KOPT-K1 (cell line): ENCODE data around the gene SAC3D1.

Source experiments
- H3K27ac ChIP-seq: fragments of 200-600 bp; sonication (generic); 2 replicates; pipeline ENCODE4 v1.5.1; 2016; ENCODE audit warnings: antibody characterized with exemption, mild to moderate bottlenecking, low read depth, low read length; ENCODE audit not compliant: poor library complexity, severe bottlenecking
- H3K36me3 ChIP-seq: fragments of 200-600 bp; sonication (generic); 2 replicates; pipeline ENCODE4 v1.5.1; 2017; ENCODE audit warnings: antibody characterized with exemption, mild to moderate bottlenecking, low read length, moderate library complexity; ENCODE audit not compliant: insufficient read depth
- H3K9me3 ChIP-seq: fragments of 200-600 bp; sonication (generic); 2 replicates; pipeline ENCODE4 v1.5.1; 2017; ENCODE audit warnings: antibody characterized with exemption, low read length, mild to moderate bottlenecking; ENCODE audit not compliant: insufficient read depth, poor library complexity, severe bottlenecking

The SAC3D1 gene

GRCh38 chr11:65063532-65063931, 22.5 kb downstream of the SAC3D1 start:
- Histone ChIP-seq H3K36me3 (no peaks in the 10 kb centered on the region), H3K27ac (no peak overlapping the region), H3K9me3 (no peaks in the 10 kb centered on the region)

DNA sequence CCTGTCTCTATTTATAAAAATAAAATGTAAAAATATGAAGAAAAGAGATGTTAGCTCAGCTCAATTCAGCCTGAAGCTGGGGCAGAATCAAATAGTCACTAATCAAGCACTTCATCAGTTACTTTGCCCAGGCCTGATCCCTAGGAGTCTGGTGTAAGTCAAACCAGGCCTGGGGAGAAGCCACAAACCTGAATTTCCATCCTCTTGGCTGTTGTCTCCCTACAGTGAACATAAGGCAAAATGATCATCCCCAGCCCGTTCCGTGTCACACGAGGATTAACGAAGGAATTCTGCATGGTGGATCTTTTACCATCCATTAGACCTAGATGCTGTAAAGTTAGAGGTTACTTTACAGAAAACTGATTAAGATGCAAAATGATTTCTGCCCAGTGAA, 23.8 kb downstream of the SAC3D1 start:
- Histone ChIP-seq H3K9me3 (no peaks in the 10 kb centered on the region), H3K27ac (no peak overlapping the region), H3K36me3 (no peaks in the 10 kb centered on the region)

GRCh38 chr11:65065851-65066250, 24.8 kb downstream of the SAC3D1 start:
- no peaks in the 10 kb centered on the region for H3K36me3 ChIP-seq
- no peak overlapping the region for H3K27ac ChIP-seq
- H3K9me3 ChIP-seq = no peaks in the 10 kb centered on the region

GRCh38 chr11:65066315-65066714, 25.3 kb downstream of the SAC3D1 start:
- Histone ChIP-seq H3K27ac (no peak overlapping the region), H3K9me3 (no peaks in the 10 kb centered on the region), H3K36me3 (no peaks in the 10 kb centered on the region)

GRCh38 chr11:65066805-65067291, 25.8 kb downstream of the SAC3D1 start:
- Histone ChIP-seq H3K27ac (no peak overlapping the region), H3K9me3 (no peaks in the 10 kb centered on the region), H3K36me3 (no peaks in the 10 kb centered on the region)

- no peaks in the 10 kb centered on the region for H3K9me3 ChIP-seq
- H3K27ac ChIP-seq = no peak overlapping the region
- no peaks in the 10 kb centered on the region for H3K36me3 ChIP-seq
Measured at GRCh38 chr11:65067446-65067845, 26.4 kb downstream of the SAC3D1 start.

DNA sequence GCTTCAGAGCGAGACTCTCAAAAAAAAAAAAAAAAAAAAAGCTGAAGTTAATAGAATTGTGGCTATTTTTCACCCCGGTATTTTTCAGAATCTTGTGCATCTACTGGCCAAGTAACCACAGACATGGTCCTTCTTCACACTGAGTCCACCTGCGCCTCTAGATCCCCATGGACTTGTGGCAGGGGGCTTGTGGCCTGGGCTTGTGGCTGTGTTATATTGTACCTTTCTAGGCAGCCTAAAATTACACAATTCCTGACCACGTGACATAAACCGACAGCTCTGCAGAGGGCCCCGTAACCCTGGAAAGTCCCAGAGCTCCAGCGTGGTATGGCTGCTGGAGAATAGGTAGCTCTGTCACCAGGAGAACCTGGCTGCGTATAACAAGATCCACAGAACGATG, 28.2 kb downstream of the SAC3D1 start:
- no peak overlapping the region for H3K27ac ChIP-seq
- no peaks in the 10 kb centered on the region for H3K9me3 ChIP-seq
- no peaks in the 10 kb centered on the region for H3K36me3 ChIP-seq

DNA sequence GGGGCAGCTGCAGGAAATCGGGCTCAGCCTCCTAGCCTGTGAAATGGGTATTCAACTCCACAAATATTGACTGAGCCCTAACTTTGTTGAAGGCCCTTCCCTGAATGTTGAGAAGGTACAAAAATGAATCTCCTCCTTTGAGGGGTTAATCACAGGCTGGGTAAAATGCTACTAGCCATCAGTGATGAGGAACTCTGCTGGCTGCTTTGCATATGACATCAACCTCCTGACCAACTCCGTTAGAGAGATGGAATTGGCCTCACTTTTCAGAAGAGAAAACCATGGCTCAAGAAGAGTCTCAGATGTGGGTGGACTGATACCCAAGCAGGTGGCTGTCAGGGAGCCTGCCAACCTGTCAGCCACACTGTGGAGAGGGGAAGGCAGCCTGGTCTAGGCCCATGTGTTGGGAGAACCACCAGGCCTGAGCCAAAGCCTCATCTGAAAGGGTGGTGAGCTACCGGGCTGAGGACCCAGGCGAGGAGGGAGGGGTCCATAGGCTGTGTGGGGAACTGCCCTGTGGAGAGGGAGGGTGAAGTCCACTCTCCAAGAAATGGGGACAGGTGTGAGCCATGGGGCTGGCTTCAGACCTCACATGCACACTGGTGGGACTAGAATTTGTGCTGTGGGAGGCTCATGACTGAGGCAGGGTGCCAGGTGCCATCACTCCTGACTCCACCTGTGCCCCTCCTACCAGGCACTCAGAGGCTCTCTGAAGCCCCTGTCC, 31.1 kb downstream of the SAC3D1 start:
- Histone ChIP-seq H3K36me3 (peaks cover 21% of the 10 kb centered on the region), H3K9me3 (no peaks in the 10 kb centered on the region), H3K27ac (no peak overlapping the region)

GRCh38 chr11:65072631-65072966, 31.6 kb downstream of the SAC3D1 start:
- Histone ChIP-seq H3K9me3 (no peaks in the 10 kb centered on the region), H3K27ac (no peak overlapping the region), H3K36me3 (peaks cover 26% of the 10 kb centered on the region)

GRCh38 chr11:65077451-65077850, 36.4 kb downstream of the SAC3D1 start:
- Histone ChIP-seq H3K9me3 (no peaks in the 10 kb centered on the region), H3K36me3 (peaks cover 74% of the 10 kb centered on the region), H3K27ac (no peak overlapping the region)

DNA sequence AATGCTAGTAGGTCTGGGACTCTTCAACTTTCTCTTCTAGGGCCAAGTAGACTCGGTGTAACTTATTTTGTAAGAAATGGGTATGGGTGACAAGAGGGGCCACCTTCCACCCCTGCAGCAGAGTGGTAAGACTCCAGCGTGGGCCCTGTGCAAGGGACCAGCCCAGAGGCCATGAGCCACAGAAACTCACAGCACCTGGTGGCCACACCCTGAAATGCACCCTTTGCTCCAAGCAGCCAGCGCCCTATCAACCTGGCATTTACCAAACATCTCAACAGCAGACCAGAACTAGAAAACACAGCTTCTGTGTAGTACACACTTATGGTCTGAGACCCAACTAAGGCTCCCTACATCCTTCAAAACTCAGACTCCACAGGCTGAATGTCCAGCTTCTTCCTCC, 37.1 kb downstream of the SAC3D1 start:
- H3K36me3 ChIP-seq = peaks cover 80% of the 10 kb centered on the region
- H3K9me3 ChIP-seq = no peaks in the 10 kb centered on the region
- no peak overlapping the region for H3K27ac ChIP-seq

GRCh38 chr11:65078786-65079342, 37.9 kb downstream of the SAC3D1 start:
- Histone ChIP-seq H3K27ac (no peak overlapping the region), H3K36me3 (peaks cover 80% of the 10 kb centered on the region), H3K9me3 (no peaks in the 10 kb centered on the region)

DNA sequence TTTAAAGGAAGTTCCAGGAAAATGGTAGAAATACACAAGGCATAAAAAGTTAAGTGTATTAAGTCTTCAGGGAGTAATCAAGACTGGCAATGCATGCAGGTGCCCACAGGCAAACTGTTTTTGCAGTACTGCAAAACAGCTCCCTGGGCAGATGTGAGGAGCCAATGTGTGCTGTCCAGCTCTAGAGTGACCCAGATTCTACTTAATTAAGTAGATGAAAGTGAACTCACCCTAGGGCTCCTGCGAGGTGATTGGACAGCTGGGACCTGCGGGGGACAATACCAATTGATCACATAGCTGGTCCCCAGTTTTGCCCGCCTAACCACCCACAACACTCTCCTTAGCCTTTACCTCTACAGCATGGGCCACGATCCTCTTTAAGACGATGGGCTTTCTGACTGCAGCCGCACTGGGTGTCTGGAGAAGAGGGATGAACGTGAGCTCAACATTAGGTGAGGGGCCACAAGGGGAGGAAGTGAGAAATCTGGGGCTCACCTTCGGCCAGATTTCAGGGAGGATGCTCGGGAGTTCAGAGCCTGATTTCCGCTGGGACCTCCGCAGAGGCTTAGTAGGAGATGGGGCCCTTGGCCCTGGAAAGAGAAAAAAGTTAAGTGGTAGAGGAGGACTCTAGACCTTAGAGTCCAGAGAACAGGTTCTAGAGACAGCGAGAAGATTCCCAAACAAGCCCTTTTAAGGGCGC, 42.3 kb downstream of the SAC3D1 start:
- Histone ChIP-seq H3K36me3 (peaks cover 80% of the 10 kb centered on the region), H3K27ac (peak overlapping the region; percentile 97), H3K9me3 (no peaks in the 10 kb centered on the region)

DNA sequence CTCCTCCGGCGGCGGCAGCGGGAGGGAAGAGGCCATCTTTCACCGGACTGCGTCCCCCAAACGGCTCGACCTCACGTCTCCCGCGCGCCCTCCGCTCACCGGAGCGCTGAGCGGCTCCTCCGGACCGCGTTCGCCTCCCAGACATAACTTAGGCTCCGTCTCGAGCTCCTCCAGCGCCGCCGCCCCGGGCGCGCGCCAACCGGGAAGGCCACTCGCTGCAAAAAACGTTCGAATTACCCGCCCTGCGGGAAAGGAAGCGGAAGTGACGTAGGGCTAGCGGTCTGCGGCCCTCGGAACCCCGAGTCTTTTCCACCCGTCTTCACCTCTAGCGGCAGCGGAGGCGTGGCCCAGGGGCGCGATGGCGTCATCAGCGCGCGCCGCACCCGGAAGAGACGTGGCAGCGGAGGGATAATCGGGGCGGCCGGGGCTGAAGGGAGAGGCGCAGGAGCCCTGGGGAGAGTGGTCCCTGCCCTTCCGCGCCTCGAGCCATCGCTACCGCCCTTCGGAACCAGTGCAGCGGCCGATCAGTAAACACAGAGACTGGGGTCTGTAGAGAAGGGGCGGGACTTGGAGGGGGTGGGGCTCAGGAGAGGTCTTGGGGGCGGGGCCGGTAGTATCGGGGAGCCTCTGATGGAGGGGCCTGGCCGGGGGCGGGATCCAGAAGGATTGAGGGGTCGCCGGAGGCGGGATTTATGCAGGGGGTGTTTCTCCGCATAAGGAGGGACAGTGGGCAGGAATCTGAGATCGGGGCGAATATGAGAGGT, 43.0 kb downstream of the SAC3D1 start, which contains the start of the genes CDCA5 and ZFPL1:
TSS of gene CDCA5 (minus strand) at position 207 of the 764 bp plus-strand sequence. CDS start at position 145, 62 bp downstream.
TSS of gene ZFPL1 (plus strand) at position 389 of the 764 bp plus-strand sequence. CDS start 477 bp downstream, outside the sequence.
- Histone ChIP-seq H3K9me3 (no peaks in the 10 kb centered on the region), H3K36me3 (peaks cover 80% of the 10 kb centered on the region), H3K27ac (peak within 1 kb of the TSS; percentile 97)
